A673 (cell line): ENCODE measurements around the gene VPS26B.

Source experiments
- EZH2 ChIP-seq: fragments of 200-600 bp; sonication (generic); IDR thresholded peaks from 2 replicates; pipeline ENCODE4 v1.6.1; 2017; ENCODE audit warnings: borderline replicate concordance, low read depth, mild to moderate bottlenecking, mixed read lengths, antibody characterized with exemption, low read length; ENCODE audit not compliant: poor library complexity, severe bottlenecking
- TF ChIP-seq, protein P1 (sequence below): fragments of 300-800, 200-600 bp; sonication (generic); conservative IDR thresholded peaks from 2 replicates; pipeline ENCODE4 v1.5.1; 2017; ENCODE audit warnings: low read depth, mild to moderate bottlenecking, antibody characterized with exemption, low read length, moderate library complexity, mixed read lengths

DNA sequence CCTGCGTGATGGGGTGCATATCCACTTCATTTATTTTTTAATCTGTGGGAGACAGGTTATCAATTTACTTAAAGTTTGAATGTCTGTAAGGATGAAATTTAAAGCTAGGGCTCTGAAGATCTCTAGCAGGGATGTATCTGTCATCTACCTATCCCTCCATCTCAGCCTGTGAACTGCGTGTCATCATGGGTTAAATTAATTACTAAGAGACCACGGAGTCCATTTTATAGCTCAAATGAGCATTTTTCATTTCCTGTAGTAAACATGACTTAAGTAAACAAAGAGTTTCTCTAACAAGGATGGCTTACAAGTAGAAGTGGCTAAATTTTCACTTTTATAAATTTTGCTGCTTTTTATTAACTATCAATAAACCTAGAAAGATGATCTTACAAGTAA is 48.8 kb downstream of the VPS26B start:
- TF ChIP-seq EZH2: no peak
- TF ChIP-seq, protein P1, sequence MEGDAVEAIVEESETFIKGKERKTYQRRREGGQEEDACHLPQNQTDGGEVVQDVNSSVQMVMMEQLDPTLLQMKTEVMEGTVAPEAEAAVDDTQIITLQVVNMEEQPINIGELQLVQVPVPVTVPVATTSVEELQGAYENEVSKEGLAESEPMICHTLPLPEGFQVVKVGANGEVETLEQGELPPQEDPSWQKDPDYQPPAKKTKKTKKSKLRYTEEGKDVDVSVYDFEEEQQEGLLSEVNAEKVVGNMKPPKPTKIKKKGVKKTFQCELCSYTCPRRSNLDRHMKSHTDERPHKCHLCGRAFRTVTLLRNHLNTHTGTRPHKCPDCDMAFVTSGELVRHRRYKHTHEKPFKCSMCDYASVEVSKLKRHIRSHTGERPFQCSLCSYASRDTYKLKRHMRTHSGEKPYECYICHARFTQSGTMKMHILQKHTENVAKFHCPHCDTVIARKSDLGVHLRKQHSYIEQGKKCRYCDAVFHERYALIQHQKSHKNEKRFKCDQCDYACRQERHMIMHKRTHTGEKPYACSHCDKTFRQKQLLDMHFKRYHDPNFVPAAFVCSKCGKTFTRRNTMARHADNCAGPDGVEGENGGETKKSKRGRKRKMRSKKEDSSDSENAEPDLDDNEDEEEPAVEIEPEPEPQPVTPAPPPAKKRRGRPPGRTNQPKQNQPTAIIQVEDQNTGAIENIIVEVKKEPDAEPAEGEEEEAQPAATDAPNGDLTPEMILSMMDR: no peak
